ENCODE results near the gene PICK1.
"Not testable (repeated sequence)": the region's sequence is repeated elsewhere in the genome, so short reads cannot be mapped to it uniquely, and the experiment has no call there.

Gene PICK1

DNA sequence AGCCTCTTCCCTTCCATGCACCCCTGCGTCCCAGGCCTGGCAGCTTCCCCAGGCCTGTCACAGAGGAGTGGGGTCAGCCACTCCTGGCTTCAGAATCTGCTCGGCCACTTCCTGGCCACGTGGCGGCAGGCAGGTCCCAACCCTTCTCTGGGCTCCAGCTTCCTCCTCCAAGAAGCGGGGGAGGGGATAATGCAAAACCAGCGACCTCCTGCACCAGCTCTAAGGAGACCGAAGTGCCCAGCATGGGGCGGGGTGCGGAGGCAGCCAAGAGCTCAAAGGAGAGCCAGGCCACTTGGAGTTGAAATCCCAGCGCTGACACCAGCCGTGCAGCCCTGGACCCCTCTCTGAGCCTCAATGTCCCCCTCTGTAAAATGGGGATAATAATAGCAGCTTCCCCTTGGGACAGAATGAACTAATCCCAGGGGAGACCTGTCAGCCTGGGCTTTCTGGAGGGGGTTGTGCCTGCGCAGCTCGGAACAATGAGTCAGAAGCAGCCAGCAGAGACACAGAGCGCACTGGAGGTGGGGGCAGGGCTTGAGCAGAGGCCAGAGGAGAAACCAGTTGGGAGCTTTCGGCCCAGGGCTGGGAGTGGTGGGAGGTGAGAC is 22.8 kb upstream of the PICK1 start:
- H3K36me3 Mint-ChIP-seq (ENCODE audit: low read depth): no peaks in the 10 kb centered on the region
- TF ChIP-seq, protein P1, sequence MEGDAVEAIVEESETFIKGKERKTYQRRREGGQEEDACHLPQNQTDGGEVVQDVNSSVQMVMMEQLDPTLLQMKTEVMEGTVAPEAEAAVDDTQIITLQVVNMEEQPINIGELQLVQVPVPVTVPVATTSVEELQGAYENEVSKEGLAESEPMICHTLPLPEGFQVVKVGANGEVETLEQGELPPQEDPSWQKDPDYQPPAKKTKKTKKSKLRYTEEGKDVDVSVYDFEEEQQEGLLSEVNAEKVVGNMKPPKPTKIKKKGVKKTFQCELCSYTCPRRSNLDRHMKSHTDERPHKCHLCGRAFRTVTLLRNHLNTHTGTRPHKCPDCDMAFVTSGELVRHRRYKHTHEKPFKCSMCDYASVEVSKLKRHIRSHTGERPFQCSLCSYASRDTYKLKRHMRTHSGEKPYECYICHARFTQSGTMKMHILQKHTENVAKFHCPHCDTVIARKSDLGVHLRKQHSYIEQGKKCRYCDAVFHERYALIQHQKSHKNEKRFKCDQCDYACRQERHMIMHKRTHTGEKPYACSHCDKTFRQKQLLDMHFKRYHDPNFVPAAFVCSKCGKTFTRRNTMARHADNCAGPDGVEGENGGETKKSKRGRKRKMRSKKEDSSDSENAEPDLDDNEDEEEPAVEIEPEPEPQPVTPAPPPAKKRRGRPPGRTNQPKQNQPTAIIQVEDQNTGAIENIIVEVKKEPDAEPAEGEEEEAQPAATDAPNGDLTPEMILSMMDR (IDR thresholded peaks at IDR 0.05; ENCODE audit: unreplicated experiment in 3 of 3): no peak

DNA sequence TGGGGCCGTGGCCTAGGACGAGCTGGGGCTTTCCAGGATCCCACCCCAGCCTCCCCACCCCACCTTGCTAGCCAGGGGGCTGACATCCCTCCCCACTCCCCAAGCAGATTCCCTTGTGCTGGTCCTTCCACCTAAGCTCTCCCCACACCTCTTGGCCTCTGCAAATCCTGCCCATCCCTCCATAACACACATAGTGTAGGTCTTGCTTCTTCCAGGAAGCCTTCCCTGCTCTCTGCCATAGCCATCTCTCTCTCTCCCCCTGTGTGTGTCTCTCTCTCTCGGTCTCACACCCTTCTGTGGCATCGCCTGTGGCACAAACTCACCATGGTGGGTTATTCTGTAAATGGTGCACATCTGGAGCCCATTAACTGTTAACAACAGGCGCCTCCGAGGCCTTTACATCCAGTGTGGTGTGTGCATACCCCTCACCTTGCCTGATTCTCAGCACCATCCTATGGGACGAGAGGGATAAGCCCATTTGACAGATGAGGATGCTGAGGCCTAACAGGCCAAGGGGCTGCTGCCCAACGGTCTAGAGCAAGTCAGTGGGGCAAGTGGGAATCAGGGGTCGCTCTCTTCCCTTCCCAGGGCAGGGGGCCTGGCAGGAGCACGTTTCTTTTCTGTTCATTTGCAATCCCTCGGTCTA is 22.2 kb upstream of the PICK1 start:
- Mint-ChIP-seq H3K9me3 (no peaks in the 10 kb centered on the region), H3K36me3 (ENCODE audit: low read depth) (no peaks in the 10 kb centered on the region), H3K4me1 (peaks cover 47% of the 10 kb centered on the region), H3K27me3 (ENCODE audit: low read depth) (peaks cover 4% of the 10 kb centered on the region), H3K4me3 (no peak overlapping the region), H3K27ac (peak overlapping the region; percentile 46 to 56 (median 50))
- TF ChIP-seq, protein P1 (IDR thresholded peaks at IDR 0.05; ENCODE audit: unreplicated experiment in 3 of 3): no peak

More for the DNA sequence above, 22.8 kb upstream of the PICK1 start:
- Mint-ChIP-seq H3K4me3 (peak overlapping the region; percentile 3 to 26 (median 4)), H3K27me3 (ENCODE audit: low read depth) (peaks cover 4% of the 10 kb centered on the region), H3K27ac (peak overlapping the region; percentile 64 to 94 (median 88)), H3K4me1 (peaks cover 54% of the 10 kb centered on the region), H3K9me3 (no peaks in the 10 kb centered on the region)

DNA sequence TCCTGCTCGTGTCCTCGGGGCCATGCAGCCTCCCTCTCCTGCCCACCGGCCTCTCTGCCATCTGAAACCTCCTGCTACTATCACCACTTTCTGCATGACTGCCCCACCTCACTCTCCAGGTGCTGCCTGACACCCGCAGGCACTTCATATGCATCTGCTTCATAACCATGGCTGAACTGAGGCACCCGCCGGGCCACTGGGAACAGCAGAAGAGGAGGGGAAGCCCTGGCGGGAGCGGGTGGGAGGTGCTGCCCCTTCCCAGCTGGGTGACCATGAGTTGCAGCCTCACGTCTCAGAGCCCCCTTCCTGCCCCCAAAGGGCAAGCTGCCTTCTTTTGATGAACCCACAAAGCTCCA is 21.7 kb upstream of the PICK1 start:
- Mint-ChIP-seq H3K4me1 (peaks cover 42% of the 10 kb centered on the region), H3K27me3 (ENCODE audit: low read depth) (peaks cover 7% of the 10 kb centered on the region), H3K36me3 (ENCODE audit: low read depth) (no peaks in the 10 kb centered on the region), H3K27ac (peak overlapping the region; percentile 46 to 56 (median 50)), H3K9me3 (no peaks in the 10 kb centered on the region), H3K4me3 (no peak overlapping the region)
- TF ChIP-seq, protein P1 (IDR thresholded peaks at IDR 0.05; ENCODE audit: unreplicated experiment in 3 of 3): no peak

DNA sequence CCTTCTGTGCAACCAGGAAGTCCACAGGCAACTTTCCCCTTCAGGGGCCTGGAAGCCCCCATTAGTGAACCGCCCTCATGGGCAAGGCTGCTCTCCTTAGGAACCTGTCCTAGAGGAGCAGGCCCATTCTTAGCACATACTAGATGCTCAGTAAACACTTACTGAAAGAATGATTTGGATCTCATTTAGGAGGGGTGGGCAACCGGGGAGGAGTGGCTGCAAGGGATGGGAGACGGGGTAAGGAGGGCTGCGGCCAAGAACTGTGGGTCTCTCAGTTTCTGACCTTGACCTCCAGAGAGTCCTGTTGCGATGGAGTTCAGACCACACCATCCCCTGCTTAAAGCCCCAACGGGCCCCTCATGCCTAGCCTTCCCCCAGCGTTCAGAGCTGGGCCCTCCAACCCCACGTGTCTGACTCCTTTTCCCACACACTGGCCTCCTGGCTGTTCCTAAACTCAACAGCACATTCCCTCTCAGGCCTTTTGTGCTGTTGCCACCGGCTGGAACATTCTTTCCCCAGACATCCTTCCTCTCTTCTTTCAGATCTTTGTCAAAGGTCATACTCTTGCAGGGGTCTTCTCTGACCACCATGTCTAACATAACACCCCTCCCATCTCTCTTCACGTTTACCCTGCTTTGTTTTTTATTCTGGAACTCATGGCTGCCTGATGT is 20.7 kb upstream of the PICK1 start:
- Mint-ChIP-seq H3K27me3 (ENCODE audit: low read depth) (peaks cover 11% of the 10 kb centered on the region), H3K36me3 (ENCODE audit: low read depth) (no peaks in the 10 kb centered on the region), H3K9me3 (no peaks in the 10 kb centered on the region), H3K4me3 (no peak overlapping the region), H3K27ac (peak overlapping the region in 2 of 3 experiments; percentile 4 to 64), H3K4me1 (peaks cover 32% of the 10 kb centered on the region)
- TF ChIP-seq, protein P1 (IDR thresholded peaks at IDR 0.05; ENCODE audit: unreplicated experiment in 3 of 3): no peak

DNA sequence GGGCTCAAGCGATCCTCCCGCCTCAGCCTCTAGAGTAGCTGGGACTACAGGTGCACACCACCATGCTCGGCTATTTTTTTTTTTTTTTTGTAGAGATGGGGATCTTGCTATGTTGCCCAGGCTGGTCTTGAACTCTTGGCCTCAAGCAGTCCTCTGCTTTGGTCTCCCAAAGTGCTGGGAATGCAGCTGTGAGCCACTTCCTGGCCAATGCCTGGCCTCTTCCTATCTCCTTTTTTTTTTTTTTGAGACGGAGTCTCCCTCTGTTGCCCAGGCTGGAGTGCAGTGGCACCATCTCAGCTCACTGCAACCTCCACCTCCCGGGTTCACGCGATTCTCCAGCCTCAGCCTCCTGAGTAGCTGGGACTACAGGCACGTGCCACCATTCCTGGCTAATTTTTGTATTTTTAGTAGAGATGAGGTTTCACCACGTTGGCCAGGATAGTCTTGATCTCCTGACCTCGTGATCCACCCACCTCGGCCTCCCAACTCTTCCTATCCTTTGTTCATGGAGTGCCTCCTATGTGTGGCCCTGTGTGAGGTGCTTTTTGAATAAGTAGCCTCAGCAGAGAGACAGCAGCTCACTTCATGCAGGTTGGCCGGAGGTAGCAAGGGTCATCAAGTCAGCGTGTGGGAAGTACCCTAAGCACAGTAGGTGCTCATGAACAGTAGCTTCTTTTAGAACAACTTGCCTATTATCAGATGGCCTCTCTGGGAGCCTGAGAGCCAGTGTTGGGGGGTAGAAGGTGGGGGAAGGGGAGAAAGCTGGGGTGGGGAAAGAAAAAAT is 19.6 kb upstream of the PICK1 start:
- Mint-ChIP-seq H3K4me1 (peaks cover 27% of the 10 kb centered on the region), H3K27ac (peak overlapping the region in 1 of 3 experiments; percentile 64), H3K27me3 (ENCODE audit: low read depth) (peaks cover 11% of the 10 kb centered on the region)
- H3K4me3 Mint-ChIP-seq; H3K9me3 Mint-ChIP-seq; H3K36me3 Mint-ChIP-seq (ENCODE audit: low read depth): not testable (repeated sequence)

DNA sequence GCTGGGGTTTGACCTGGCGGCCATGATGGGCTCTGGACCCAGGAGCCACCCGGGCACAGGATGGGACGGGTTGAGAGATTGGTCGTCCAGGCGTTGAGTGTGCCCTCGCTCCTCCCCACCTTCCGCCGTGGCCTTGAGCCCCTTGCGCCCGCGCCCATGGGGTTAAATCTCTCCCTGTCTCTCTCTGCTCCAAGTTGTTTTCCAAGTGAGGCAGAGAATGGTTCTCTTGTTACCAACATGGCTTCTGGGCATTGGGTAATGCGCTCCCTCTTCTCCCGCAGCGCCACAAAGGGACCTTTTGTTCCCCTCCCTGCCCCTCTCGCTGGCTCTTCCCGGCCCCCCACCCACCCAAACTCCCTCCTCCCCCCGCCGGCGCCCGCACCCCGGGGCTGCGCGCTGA is 18.8 kb upstream of the PICK1 start:
- H3K27me3 Mint-ChIP-seq (ENCODE audit: low read depth): peaks cover 11% of the 10 kb centered on the region
- H3K4me3 Mint-ChIP-seq: no peak overlapping the region
- H3K4me1 Mint-ChIP-seq: peaks cover 21% of the 10 kb centered on the region
- TF ChIP-seq, protein P1 (IDR thresholded peaks at IDR 0.05; ENCODE audit: unreplicated experiment in 3 of 3): no peak
- no peak overlapping the region for H3K27ac Mint-ChIP-seq
- H3K36me3 Mint-ChIP-seq (ENCODE audit: low read depth): no peaks in the 10 kb centered on the region
- H3K9me3 Mint-ChIP-seq: no peaks in the 10 kb centered on the region
